ENCODE data around the gene ADH6. TPM values are rescaled to one million over a fixed set of nuclear protein-coding genes. Genes with fewer than 3 reads are reported as not detected.
"Not testable (repeated sequence)": the region's sequence is repeated elsewhere in the genome, so short reads cannot be mapped to it uniquely, and the experiment has no call there.

Gene ADH6
- total RNA-seq (2014; rRNA removed; shearing (Covaris generic)): not detected in 2 replicates

DNA sequence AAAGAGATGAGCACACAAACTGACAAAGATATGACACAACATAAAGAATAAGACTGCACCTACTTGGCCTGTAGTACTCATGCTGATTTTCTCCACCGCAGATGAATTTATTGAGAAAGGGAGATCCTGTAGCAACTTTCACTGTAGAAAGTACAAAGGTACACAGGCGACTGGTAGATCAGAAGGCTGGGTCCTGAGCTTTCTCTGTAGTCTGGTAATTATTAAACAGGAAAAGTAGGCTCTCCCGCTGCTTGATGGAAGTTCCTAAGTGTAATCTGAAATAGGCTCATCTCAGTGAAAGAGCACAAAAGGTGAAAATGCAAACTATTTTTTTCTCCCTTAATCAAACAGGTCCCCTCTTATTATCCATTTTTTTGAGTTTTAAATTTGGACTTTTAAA lies at the start of gene ADH6:
Gene ADH6, minus strand, starts transcription at position 175 of the 400 bp plus-strand sequence. Its CDS starts 94 bp downstream, at position 81.
- DNase-seq (ENCODE audit: low spot score): no peak

DNA sequence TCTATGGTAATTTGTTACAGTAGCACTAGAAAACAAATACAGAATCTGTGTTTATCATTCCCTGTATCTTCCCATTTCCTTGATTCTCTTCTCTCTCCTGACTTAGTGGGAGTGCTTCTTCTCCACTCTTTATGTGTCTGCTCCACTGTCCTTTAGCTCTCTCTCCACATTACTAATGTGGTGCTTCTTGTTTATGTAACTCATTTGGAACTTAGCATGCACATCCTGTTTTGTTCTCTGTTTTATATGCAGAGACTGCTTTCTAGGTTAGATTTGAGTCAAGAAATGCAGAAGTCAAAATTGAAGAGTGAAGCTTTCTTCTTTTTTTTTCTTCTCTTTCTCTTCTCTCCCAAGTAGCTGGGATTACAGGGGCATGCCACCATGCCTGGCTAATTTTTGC lies 45.9 kb upstream of the ADH6 start:
- no peak for DNase-seq (ENCODE audit: low spot score)

DNA sequence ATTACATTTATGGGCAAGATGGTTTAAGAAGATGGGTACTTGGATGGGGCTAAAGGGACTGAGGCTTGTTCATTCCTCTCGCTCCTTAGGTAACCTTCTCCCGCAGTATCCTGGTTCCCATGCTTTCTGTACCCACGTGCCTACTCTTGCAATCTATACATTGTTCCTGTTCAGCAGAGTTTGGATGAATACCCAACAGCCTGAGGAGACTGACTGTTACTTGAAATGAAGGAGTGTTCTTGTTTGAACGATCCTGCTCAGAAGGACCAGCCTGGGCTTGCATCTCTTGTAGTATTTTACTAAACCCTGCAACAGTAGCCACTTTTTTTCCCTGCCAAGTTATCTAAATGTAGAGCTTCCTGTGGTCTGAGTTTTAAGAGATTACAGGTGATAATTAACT lies 33.7 kb upstream of the ADH6 start:
- no peak for DNase-seq (ENCODE audit: low spot score)

DNA sequence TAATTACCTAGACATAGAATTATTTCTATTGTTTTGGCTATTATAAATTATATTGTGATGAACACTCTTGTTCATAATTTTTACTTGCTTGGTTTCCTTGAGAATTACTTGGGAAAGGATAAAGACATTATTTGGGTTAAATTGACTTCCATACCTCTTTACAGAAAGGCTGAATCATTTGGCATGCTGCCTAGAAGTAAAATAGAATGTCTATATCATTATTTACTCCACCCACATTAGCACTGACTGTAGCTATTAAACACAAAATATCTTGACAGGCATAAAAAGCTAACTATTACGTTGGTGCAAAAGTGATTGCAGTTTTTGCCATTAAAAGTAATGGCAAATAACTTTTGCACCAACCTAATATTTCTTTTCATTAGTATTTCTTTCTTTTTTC lies 29.7 kb upstream of the ADH6 start:
- no peak for DNase-seq (ENCODE audit: low spot score)

DNA sequence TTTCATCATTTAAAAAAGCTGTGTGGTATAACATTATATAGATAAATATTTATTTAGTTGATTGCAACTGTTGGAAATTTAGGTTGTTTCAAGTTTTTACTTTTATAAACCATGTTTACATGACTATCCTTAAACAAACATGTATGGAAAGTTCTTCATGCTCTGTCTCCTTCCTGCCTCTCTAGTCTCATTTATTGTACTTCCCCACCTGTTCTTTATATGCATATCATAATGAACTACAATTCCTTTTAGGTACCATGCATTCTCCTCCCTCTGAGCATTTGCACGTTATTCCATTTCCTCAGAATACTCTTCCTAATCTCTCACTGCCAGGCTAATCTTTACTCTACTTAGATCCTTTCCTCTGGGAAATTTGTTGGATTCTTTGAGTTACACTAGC lies 16.9 kb upstream of the ADH6 start:
- DNase-seq (ENCODE audit: low spot score): no peak

DNA sequence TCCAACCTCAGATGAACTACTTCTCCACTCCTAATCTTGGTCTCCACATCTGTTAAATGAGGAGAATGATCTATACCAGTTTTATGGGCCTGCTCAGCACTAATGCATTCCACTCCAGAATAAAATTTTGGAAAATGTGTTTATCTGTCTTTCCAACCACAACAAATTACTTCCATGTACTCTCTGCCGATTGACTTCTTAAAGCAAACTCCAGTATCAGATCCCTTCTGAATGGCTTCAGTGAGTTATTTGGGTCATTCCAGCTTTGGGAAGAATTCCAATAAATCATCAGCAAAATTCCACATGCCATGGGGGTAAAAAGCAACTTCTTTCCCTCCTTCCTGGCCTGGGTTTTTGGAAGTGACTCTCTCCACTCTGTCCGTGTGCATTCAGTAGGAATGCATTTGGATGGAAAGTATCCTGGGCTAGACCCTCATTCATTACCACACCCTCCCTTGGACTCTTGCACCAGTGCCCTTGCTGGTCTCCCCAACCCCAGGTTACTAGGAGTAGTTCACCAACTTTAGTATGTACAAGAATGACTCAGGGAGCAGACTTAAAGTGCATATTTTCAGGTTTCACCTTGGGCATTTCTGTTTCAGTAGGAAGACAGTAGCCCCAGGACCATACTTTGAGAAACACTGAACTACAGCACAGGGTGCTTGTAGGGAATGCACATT lies 15.4 kb upstream of the ADH6 start:
- no peak for DNase-seq (ENCODE audit: low spot score)

DNA sequence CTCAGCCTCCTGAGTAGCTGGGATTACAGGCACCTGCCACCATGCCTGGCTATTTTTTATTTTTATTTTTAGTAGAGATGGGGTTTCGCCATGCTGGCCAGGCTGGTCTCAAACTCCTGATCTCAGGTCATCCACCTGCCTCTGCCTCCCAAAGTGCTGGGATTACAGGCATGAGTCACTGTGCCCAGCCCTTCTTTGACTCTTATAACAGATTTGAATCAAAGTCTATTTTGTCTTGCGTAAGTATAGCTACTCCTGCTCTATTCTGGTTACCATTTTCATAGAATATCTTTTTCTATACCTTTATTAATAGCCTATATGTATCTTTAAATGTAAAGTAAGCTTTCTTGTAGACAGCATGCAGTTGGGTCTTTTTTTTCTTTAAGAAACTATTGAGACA lies 14.4 kb upstream of the ADH6 start:
- DNase-seq (ENCODE audit: low spot score): not testable (repeated sequence)

DNA sequence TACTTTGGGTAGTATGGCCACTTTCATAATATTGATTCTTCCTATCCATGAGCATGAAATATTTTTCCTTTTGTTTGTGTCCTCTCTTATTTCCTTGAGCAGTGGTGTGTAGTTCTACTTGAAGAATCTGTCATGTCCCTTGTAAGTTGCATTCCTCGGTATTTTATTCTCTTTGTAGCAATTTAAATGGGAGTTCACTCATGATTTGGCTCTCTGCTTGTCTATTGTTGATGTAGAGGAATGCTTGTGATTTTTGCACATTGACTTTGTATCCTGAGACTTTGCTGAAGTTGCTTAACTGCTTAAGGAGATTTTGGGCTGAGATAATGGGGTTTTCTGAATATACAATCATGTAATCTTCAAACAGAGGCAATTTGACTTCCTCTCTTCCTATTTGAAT lies 9.7 kb upstream of the ADH6 start:
- not testable (repeated sequence) for DNase-seq (ENCODE audit: low spot score)

DNA sequence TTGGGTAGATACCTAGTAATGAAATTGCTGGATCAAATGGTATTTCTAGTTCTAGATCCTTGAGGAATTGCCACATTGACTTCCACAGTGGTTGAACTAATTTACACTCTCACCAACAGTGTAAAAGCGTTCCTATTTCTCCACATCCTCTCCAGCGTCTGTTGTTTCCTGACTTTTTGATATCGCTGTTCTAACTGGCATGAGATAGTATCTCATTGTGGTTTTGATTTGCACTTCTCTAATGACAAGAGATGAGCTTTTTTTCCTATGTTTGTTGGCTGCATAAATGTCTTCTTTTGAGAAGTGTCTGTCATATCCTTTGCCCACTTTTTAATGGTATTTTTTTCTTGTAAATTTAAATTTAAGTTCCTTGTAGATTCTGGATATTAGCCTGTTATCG lies 8.6 kb upstream of the ADH6 start:
- DNase-seq (ENCODE audit: low spot score): not testable (repeated sequence)

DNA sequence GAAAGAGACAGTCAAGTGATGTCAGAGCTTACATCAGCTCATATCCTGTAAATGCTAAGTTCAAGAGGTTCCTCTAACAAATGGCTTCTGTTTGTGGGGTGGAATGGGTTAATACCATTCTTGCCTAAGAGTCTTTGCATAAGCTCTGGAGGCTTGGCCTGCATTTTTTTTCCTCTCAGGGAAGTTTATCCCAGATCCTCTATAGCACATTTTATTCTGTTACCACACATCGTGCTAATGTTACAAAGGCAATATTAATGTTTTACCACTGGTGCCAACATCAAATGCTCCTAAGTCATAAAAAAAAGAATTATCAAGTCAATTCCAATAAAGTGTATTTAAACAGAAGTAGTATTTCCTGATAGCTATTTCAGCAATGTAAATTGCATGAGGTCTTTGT lies 2.9 kb upstream of the ADH6 start:
- DNase-seq (ENCODE audit: low spot score): no peak

DNA sequence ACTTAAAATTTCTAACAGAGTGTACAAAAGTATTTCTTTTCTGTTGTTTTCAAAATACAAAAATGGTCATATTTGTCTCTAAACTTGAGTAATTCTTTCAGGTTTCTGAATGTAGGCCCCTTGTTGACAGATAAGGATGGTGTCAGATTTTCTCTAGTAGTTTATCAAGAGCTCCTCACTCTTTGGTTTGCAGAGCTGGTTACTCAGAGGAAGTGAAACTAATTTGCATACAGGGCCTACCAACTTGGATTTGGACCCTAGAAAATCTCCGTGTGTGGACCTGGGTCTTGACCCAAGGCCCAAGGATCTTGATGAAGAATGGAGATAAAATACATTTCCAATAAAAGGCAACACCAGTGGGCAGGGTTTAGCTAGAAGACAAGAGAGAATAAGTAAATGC lies 433 bp upstream of the ADH6 start:
- DNase-seq (ENCODE audit: low spot score): no peak

DNA sequence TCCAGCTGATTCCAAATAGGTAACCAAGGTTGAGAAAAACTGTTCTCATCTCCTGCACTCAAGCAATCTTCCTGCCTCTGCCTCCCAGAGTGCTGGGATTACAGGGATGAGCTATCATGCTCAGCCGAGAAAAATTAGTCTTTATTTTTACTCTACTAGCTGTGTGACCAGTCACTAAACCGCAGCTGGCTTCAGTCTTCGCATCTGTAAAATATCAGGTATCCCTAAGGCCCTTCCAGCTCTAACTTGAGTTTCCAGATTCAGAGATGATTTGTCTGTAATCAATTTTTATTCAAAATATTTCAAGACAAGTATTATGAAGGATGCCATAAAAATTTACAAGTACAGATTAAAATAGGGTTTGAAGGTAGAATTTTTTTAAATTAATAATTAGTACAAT lies 3.5 kb downstream of the ADH6 start:
- DNase-seq (ENCODE audit: low spot score): no peak

DNA sequence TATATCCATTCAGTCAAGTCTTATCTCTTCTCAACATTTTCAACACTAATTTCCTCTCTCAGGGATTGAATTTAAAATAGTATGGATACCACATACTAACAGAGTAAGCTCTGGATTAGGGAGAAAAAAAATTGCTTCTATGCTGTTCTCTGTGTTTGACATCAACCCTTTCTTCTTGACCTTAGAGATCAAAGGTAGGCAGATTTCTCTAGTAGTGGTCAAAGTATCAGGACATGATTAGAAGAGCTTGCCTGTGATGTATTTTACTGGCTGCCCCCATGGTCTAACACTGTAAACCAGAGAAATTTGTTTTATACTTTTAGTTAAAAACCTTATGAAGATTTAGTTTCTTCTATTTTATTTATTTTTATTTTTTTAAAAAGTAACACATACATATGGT lies 8.3 kb downstream of the ADH6 start:
- DNase-seq (ENCODE audit: low spot score): no peak

DNA sequence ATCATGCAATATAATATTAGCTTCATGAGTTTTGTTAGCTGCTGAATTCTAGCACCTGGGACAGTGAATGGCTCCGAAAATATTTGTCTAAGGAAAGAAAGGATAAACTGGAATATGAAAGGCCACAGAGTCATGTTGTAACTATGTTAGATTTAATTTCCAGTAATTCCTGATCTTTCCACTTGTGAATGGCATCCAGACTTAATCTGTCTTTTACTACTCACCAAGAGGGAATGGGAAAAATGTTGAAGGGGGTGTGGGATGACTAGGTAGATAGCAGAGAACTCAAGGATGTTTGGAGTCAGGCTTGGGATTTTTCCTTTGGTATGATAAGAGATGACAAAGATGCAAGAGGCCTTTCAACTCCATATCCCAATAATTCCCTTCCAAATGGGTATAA lies 9.4 kb downstream of the ADH6 start:
- no peak for DNase-seq (ENCODE audit: low spot score)

DNA sequence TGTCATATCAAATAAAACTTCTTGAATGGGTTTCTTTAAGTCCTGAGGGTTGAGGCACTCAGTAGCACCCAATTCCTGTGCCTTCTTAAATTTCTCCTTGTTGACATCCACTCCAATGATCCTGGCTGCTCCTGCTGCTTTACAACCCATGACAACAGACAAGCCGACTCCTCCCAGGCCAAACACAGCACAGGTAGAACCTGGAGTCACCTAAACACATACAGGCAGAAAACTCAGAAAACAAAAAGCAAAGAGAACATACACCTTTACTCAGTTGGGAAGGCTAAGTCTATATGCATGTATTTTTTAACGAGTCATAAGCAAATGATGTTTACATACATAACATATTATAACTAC lies 10.3 kb downstream of the ADH6 start:
- no peak for DNase-seq (ENCODE audit: low spot score)

DNA sequence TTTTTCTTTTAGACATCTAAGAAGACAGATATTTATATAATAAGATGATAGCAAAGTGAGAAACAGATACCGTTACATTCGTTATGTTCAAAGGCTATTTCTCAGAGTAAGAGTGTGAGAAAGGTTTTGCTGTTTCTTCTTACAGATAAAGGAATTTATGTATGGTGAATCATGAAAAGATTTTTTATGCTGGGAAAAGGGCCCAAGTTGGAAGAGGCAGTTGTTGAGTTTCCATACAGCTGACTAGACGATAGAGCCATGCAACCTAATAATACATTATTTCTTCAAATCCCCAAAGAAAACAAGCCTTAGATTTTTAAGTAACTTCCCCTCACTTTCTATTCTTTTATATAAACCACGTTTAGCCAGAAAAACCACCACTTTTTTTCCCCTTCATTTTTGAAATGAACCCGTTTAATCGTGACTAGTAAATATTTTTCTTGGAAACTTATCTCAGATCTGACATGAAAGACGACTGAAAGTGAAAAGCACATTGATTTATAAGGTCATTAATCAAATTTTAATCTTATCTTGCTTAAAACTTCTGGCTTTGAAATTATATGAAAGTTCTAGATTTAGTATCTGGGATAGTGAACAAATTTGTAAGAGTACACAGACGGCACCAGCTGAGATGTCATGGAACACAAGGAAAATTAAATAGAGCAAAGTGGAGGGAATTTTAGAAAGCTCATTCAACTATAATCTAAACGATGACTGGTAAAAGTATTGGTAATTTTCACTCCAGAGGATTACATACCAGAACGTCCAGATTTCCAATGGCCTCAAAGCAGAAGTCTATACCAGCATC lies 10.9 kb downstream of the ADH6 start:
- no peak for DNase-seq (ENCODE audit: low spot score)

DNA sequence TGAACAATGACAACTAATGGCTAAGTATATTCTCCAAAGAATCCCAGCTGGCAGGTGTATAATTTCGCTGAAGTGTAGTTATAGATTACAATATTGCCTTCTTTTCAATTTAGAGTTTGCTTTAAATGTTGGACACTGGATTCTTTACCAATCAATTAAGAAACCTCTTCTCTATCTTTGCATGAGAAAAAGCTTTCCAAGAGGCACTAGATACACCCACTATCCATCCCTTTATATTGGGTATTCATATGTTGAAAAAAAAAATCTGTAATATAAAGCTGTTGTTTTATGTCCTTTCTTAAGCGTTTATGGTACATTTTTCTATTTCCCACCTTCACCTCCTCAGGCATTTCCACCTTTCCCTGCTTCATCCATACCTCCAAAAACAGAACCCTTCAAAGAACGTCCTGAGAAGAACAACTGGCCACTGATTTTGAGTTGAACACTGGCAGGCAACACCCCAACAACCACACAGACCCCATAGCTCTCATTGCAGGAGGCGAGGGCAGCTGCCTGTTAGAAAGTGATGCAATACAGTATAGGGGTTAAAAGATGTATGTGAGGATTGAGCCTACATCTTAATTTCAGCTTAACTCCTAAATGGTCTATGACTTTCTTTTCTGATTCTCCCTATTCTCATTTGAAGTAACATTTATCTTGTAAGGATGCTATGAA lies 11.8 kb downstream of the ADH6 start:
- no peak for DNase-seq (ENCODE audit: low spot score)

DNA sequence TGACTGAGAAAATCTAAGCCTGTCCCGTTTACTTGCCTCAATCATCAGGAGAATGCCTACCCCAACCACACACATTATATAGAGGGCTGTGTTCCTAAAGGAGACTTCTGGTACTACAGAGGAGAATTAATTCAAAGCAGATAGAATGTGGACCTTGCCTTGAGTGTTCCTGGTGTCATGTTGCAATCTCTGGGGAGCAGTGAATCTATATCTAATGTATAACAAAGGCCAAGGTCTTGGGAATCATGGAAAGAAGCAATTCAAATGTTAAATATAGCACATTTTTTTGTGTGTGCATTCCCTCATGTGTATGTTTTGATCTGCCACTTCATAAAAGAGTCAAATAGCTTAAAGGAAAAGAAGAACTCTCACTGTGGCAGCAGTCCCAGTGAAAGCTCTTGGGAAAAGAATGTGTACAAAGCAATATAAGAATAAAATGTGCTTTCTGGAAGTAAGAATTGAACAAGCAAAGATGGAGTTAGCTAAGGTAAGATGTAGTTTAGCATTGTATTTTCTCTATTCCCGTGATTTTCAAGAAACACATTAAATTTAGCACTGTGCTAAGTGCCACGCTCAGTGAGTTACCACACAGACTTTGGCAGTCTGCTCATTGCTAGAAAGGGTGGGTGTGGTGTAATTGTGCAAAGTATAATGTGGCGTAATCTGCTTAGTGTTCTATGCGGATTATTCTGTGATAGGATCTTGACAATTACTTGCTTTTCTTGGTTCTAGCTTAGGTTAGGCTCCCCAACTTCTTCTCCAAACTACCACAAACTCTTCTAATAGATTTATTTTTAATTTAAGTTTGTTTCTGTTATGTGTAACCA lies 13.7 kb downstream of the ADH6 start:
- DNase-seq (ENCODE audit: low spot score): no peak

DNA sequence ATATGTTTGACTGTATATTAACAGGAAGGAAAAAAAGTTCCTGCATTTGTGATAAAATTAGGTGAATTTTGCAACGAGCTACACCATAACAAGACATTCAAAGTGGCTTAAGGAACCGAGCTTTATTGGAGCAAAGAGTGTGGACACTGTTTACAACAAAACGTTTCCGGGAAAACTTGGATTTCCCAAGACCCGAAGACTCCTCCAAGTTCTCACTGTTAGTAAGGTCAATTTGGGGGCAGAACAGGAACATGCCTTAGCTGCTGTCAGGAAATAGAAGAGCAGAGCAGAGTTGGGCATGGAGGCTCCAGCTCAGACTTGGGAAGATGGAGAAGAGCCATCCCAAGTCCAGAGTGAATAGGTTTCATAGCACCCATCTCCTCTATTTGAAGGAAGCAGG lies 16.5 kb downstream of the ADH6 start:
- no peak for DNase-seq (ENCODE audit: low spot score)

DNA sequence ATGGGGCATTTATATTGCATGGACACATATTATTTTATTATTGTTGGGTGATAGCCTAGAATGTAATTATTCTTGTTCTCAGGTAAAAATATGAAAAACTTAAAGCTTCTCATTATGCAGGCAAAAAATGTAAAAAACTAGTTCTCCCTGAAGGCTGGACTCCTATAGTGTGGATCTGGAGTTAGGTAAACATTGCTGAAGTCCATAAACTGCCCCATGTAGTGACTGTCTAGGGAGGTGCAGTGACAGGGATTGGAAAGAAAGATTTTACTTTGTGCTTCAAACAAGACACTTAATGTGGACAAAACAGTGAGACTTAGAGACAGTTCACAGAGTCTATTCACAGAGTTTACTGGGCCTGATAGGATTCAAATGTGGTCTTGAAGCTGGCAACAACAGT lies 17.0 kb downstream of the ADH6 start:
- DNase-seq (ENCODE audit: low spot score): no peak

DNA sequence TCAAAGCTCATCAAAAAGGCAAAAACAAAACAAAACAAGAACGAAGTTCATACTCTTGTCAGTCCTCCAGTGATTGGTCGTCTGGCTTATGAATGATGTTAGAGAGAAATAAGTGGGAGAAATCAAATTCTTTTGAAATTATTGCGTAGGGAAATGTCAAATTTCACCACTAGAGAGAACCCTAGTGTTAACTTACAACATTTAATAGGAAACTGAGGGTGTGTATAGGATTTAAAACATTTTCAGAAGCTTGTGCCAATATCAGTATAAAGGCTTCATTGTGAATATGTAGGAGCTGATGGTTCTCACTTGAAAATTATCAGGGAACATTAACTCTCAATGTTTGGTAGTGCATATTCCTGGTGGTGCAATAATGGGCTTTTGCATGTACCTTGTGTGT lies 17.4 kb downstream of the ADH6 start:
- no peak for DNase-seq (ENCODE audit: low spot score)

DNA sequence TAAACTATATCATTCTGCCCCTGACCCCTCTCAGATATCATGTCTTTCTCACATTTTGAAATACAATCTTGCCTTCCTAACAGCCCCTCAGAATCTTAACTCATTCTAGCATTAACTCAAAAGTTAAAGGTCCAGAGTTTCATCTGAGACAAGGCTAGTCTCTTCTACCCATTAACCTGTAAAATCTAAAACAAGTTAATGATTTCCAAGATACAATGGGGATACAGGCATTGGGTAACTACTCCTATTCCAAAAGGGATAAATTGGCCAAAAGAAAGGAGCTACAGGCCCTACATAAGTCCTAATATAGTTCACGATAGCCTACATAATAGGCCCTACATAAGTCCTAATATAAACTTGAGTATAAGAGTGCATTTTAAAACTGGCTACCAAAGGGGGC lies 18.9 kb downstream of the ADH6 start:
- DNase-seq (ENCODE audit: low spot score): no peak
